Activated CD8-positive, alpha-beta memory T cell treated with anti-CD3 and anti-CD28 coated beads, Interleukin-2, amount 50 U/mL, for 1 hour (primary cell): ENCODE measurements around the gene PDLIM5.
"Not testable (repeated sequence)": the region's sequence is repeated elsewhere in the genome, so short reads cannot be mapped to it uniquely, and the experiment has no call there.

ENCODE experiments used
- DNase-seq: peaks from one replicate; pipeline ENCODE4 v3.0.0-alpha.2; 2020; ENCODE audit errors: extremely low read depth

PDLIM5 gene

DNA sequence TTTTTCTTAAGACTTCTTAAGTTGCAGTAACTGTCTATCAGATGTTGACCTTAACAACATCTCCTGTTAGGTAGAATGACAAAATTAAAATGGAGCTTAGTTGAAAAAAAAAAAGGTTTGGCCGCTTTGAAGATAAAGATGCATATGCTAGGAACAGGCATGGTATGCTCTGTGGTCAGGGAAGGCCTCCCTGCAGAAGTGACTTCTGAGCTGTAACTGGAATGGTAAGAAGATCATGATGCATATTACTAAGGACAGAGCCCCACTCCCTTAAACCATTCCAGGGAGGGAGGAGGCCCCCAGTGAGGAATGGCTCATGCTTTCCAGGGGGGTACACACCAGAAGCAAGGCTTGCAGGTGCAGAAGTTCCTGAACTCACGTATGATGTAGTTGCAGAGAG, 43.7 kb downstream of the PDLIM5 start:
- DNase-seq, result no peak

DNA sequence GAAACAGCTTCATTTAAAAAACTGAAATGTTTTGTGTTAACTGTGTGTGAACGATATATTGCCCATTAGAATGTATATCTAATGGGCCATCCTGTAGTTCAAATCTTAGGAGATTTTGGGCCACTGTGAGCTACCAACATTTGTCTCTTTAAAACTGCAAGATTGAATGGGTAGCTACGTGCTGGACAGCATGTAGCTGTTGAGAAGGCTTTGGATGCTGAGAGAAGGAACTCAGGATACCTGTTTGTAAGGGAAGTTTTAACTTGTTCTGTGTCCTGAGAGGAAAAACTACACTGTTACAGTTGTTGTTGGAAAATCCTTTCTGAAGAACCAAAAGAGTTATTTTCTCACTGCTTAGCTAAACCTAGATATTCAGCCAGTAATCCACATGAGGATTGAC, 45.9 kb downstream of the PDLIM5 start:
- DNase-seq, result no peak

DNA sequence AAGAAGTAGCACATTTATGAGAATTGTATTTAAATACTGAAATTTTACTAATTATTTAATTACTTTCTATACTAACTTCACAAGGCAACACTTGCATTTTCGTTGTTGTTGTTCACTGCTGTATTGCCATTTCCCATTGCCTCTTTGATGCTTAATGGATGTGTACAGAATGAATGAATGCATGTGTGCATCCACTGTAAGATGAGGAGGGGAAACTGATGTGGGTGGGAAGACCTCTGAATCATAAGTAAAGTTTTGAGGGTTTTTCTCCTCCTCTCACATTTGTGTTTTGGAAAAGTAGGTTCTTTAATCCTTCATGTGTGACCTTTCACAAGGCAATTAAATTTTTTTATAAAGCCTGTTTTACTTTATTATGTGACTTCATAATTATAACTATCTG, 46.8 kb downstream of the PDLIM5 start:
- no peak for DNase-seq

DNA sequence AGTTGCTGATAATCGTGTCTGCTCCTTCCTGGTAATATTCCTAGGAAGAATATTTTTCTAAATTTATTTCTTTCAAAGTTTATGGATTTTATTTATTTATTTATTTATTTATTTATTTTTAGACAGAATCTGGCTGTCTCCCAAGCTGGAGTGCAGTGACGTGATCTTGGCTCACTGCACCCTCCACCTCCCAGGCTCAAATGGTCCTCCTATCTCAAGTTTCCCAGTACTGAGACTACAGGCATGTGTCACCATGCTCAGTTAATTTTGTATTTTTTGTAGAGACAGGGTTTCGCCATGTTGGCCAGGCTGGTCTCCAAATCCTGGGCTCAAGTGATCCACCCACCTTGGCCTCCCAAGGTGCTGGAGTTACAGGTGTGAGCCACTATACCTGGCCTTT, 48.9 kb downstream of the PDLIM5 start:
- DNase-seq, result no peak

DNA sequence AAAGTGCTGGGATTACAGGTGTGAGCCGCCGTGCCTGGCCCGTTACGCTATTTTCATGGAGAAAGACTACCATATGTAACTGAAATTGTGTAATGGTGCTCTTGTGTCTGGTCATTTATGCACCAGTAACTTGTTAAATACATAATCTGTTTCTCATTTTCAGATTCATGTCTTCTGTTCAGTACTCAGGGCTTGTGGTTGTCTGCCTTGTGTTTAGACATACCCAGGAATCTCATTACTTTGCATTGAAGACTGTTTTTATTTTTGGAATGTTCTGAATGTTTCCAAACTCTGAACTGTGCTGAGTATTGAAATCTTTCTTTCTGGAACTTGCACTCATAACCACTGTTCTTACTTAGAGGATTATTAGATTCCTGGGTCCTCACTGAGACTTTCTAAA, 52.8 kb downstream of the PDLIM5 start:
- DNase-seq, result no peak

DNA sequence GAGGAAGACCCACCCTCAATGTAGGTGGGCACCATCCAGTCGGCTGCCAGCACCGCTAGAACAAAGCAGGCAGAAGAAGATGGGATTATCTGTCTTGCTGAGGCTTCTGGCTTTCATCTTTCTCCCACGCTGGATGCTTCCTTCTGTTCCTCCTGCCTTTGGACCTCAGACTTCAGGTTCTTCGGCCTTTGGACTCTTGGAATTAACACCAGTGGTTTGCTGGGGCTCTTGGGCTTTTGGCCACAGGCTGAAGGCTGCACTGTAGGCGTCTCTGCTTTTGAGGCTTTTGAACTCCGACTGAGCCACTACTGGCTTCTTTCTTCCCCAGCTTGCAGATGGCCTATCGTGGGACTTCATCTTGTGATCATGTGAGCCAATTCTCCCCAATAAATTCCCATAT, 55.1 kb downstream of the PDLIM5 start:
- no peak for DNase-seq

DNA sequence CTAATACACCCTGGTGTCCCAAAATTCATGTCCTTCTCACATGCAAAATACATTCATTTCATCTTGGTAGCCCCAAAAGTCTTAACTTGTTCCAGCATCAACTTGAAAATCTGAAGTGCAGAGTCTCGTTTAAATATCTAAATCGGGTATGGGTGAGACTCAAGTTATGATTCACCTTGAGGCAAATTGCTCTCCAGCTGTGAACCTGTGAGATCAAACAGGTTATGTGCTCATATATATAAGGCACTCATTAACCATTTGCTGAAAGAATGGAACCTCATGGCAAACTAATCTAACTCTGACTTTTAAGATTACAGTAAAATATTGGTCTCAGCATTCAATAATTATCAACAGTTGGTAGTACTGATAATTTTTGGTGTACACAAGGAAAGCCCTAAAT, 55.5 kb downstream of the PDLIM5 start:
- DNase-seq, result no peak

DNA sequence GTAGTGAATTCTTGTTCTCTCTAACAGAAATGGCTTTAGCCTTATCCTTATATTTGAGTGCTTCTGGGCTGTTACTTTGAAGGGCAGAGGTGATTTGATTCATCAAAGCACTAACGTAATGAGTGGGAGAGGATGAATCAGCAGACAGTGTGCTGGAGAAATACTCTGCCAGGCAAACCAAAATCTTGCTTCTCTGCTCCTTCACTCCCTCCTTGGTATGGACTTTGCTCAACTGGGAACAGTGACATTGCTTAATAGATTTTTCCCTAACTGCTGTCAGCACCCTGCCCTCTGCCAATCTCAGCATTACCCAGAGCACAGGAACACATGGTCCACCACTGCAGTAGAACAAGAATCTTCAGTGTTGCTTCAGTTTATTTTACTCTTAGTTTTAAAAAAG, 56.0 kb downstream of the PDLIM5 start:
- no peak for DNase-seq

DNA sequence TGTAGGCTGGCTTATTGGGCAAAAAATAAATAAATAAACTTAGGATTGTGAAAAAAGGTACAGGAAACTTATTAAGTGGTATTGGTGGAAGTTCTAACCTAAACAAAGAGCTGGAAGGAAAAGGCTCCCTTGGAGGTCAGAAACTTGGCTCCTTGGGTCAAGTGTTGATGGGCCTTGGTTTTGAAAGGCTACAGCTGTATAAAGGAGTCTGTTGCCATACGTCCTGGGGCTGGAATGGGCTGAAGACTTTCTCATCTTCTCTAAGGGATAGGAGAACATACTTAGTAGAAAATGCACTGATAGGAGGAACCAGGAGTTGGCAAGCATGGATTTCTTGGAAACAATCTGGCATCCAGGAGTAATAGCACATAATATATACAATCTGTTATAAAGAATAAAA, 56.6 kb downstream of the PDLIM5 start:
- no peak for DNase-seq

DNA sequence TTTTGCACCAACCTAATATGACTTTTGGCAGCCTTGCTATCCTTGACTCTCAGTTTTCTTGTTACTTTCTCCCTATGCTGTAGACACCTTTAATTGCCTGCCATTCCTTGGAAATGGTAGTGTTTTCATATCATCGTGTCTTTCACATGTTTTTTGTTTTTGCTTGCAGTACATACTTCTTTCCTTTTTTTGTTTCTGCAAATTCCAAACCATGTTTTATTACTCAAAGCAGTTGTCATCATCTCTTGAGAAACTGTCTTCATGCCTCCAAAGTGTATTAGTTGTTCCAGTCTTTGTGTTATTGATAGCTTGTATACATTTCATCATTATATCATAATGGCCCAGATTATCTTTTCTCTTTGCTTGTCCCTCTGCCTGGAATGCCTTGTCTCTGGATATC, 57.1 kb downstream of the PDLIM5 start:
- no peak for DNase-seq

DNA sequence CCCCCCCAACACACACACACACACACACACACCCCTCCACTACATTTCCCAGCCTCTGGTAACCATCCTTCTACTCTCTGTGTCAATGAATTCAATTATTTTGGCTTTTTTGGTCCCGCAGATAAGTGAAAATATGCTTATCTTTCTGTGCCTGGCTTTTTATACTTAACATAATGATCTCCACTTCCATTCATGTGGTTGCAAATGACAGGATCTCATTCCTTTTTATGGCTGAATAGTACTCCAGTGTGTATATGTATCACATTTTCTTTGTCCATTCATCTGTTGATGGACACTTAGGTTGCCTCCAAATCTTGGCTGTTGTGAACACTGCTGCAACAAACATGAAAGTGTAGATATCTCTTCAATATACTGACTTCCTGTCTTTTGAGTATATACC, 59.8 kb downstream of the PDLIM5 start:
- no peak for DNase-seq

DNA sequence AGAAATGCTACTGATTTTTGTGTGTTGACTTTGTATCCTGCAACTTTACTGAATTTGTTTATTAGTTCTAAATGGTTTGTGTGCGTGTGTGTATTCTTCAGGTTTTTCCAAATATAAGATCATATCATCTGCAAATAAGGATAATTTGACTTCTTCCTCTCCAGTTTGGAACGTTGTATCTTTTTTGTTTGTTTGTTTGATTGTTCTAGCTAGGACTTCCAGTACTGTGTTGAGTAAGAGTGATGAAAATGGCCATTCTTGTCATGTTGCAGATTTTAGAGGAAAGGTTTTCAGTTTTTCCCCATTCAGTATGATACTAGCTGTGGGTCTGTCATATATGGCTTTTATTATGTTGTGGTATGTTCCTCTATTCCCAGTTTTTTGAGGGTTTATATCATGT, 61.8 kb downstream of the PDLIM5 start:
- not testable (repeated sequence) for DNase-seq

DNA sequence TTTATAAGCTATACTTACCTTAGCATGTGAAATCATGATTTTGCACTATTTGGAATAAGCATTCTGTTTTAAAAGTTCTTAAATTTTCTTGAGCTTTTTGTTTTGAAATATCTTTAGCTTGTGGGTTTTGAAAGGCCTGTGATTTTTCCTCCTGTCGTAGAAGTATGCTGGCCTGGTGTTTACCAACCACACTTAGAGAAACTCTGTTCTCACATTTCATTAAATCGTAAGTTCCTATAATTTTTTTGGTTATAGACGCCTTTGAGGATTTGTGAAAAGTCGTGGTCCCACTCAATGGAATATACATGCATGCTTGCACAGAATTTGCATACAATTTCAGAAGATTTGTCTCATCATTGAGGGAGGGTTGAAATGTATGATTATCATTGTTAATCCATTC, 63.6 kb downstream of the PDLIM5 start:
- no peak for DNase-seq

DNA sequence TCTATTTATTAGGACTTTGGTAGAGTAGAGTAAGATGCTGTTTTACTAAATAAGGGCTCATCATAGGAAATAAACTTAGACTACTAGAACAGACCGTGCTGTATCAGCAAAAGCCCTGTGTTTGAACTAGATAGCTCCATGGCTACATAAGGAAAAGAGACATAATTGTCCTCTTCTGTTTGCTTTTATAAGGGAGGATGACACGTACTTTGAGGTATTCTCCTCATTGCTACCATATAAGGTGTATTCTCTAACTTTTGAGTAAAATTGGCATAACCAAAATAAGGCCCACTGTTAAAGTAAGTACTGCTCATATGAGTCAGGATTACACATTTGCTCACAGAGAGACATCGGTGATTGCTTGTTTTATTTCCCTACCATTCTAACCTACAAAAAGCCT, 64.3 kb downstream of the PDLIM5 start:
- DNase-seq, result no peak

DNA sequence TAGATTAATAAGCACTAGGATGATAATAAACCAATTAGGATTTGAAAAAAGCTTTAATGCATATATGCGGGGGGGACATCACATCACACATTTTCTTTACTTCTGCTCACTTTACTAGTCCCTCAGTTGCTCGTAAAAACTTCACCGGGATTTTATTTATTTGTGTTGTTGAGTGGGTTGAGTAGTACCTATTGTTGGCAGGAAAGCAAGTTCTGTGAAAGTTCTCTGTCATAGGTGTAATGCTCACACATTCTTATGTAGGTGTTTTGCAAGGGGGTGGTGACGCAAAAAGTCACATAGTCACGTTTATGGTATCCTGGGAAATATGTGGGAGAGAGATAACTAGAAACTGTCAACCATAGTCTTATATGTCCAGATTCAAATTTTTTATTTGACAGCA, 65.3 kb downstream of the PDLIM5 start:
- no peak for DNase-seq

DNA sequence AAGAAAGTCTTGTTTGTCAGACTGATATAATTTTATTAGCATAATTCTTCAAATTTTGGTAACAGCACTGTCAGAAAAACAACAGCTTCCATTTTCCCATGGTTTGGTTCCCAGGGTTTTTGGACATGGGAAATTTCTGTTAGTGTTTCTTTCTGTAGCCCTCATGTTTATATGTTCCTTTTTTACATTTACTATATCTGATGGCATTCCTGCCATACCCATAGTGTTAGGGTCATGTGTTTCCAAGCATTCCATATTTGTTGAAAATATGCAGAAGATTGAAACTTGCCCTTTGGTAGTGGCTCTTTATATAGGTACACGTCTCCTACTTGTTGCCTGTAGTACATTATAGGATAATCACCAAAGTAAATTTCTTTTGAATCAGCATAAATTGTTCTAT, 65.8 kb downstream of the PDLIM5 start:
- DNase-seq, result no peak

DNA sequence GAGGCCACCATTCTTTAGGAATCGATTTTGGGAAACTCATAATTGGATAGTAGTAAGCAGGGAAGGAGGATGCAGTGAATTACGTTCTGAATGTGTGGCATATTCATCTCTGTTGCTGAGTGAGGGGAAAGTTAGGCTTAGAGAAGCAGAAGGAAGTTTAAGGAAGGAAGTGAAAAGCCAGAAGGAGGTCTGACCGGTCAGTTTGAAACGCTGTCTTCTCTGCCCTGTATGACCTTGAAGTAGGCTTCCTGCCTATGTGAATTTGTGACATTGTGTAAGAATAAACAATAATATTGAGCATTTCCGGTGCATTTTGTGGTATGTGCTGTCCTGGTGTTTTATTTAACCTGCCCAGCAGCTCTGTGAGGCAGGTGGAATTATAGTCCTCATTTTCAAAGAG, 67.3 kb downstream of the PDLIM5 start:
- DNase-seq, result no peak

DNA sequence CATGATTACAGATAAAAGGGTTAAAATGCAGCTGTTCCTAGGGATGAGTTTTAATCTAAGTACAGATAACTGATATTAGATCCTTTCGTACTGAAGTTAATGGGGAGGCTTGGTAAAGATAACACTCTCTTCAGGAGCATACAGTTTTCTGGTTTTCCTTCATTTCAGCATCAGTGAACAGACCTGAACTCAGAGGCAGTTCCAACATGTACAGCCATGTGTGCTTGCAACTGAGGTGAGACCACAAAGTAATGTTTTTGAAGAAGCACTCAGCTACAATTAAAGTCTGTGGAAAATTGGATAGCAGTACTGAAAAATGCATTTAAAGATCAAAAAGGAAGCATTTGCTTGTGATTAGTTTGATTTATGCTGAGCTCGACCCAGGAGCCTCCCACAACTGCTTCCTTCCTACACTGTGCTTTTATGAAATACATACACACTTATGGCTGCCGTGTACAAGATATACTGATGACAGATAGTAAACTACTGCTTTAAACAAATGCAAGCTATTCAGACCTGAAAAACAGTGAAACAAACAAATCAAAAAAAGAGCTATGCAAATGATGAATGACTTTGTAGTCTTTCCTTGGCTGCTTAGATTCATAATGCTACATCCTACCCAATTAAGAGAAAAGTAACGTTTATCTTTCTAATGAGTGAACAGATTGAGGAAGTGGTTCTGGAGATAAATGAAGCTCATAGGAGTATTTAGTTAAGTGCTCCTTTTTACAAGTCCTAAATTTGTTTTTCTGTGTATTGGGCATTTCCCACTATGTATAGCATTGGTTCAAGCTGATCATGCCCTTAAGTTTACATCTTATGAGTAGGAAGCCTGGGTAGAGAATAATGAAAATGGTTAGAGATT, 68.4 kb downstream of the PDLIM5 start:
- DNase-seq, result no peak

DNA sequence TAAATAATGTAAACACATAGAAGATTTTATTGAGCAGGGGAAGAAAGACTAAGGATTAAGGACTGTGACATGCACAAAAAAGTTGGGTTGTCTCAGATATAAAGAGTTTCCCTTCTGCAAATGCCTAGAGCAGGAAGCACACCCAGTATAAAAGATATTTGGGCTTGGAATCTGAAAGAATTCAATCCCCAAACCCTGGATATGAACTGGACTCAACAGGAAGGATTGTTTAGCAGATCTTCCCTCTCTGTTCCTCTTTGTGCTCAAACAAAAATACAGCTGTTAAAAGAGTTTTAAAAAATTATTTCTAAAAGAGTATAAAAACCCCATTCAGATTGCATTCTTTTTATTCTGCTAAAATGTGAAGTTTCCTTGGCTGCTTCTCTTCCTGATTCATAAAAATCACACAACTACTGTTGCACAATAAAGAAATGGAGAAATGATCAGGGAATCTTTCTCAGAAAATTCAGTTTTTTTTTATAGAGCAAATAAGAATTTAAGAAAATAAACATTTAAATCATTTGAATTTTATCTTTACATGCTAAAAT, 71.4 kb downstream of the PDLIM5 start:
- no peak for DNase-seq

DNA sequence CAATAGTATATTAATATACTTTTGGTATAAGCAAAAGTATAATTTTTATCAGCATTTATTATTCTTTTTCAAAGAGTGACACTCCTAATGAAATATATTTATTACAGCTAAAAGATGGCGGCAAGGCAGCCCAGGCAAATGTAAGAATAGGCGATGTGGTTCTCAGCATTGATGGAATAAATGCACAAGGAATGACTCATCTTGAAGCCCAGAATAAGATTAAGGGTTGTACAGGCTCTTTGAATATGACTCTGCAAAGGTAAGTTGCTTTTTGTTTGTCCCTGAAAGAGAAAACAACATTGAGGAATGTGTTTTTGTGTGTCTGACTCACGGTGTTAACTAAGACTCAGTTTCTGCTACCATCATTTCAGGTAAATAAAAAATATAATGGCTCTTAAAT, 71.9 kb downstream of the PDLIM5 start:
- DNase-seq, result no peak

DNA sequence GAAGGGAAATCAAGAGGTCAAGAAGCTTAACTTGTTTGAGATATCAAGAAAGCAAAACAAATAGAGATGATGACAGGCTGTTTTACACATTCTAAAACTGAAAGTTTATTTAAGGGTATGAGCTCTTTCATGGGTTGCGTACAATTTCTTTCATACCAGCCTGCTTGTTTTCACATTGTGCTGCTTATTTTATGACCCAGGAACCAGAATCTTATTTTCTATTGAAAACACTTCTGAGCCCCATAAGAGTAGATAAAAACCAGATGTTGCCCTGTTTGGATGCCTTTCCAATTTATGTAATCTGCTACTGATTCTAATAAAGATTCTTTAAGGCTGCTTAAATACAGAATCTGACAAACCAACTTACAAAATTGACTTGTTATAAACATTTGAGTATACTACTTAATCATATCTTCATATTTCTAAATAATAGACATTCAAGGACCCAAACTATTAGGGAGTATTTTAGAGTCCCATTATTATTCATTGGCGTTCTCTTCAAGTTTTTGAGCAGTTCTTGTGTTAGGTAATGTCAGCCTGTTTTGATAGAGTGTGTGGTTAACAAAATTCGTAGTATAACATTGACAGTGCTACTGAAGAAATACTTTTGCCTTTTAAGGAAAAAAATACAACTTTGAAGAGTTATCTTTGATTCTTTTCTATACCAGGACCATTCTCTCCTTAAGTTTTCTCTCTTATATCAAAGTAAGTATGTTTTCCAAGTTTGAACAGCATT, 74.4 kb downstream of the PDLIM5 start:
- no peak for DNase-seq

DNA sequence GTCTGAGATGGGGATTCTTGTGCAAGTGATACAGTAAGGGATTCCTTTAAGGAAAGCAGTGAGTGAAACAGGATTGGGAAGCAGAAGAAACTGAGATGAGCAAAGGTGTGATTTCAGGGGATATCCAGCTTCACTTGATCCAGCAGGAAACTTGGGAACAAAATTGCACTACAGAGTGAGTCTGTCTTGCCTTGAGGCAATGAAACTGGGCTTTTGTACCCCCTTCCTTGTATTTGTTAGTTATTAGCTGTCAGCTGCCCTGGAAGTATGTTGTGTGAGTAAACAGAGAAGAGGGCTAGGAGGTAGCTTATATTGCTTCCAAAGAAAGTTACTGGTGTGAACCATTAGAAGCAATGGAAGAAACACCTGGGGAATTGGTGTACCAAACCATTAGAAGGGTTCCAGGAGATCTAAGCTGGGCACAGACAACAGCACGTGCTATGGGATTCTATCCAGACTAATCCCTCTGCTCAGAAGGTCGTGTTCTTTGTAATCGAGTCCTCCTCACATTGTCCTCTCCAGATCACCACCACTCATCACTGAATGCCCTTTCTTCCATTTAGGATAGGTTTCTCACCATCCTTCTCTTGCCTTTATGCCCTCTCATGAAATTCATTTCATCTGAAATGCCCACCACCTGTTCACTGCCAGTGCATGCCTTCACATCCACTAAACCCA, 76.0 kb downstream of the PDLIM5 start:
- DNase-seq, result no peak
